HG03460 (cell line): ENCODE measurements around the gene LASP1.

Experiments used
- ATAC-seq: cut with Tn5 transposase; IDR thresholded peaks from one replicate; pipeline ENCODE4 v1.9.1; 2021; ENCODE audit not compliant: unreplicated experiment

Gene LASP1

DNA sequence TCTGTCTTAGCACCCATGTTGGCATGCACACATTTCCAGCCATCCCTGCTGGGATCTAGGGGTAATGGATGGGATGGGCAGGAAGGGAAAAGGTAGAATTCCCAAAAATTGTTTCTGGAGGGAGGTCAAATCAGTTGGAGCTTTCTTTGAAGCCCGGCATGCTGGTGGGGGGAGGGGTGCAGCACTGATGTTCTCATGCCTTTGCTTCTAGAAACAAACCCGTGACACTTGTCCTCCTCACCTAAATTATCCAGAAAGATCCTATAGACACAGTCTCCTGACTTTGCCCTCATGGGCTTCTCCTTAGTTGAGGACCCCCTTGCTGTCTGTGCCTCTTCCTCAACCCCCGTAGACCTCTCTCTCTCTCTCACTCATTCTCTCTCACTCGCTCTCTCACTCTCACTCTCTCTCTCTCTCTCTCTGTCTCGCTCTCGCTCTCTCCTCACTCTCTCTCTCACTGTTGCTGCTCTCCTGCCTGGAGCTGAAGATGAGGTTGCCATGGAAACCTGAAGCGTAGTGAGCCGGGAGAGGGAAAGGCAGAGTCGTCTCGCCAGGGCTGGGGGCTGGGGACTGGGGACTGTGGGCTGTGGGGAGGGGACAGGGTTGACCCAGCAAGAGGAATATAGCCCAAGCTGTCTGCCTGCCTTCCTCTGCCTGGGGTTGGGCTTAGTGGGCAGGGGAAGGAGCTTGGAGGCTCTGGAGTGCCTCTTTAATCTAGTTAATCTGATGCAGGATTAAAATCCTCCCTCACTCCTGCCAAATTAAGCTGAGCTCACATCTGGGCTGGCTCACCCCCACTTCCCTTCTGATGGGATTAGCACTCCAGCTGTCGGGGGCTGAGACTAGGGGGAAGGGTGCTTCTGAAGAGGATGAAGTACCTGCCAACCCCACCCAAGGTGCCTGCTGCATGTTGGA is 16.1 kb downstream of the LASP1 start:
- ATAC-seq: no peak

DNA sequence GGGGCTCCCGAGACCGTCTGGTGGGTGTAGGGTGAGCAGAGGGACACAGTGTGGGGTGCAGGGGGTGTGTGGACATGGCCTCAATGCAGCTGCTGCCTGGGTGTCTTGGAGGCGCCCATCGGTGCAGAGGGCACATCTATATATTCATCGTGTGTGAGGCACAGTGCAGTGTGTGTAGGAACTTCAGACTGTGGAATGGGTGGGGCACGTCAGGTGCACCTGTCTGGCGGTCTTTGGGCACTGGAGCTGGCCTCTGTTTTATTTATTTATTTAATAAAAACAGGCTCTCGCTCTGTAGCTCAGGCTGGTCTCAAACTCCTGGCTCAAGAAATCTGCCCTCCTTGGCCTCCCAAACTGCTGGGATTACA is 16.8 kb downstream of the LASP1 start:
- ATAC-seq: no peak

DNA sequence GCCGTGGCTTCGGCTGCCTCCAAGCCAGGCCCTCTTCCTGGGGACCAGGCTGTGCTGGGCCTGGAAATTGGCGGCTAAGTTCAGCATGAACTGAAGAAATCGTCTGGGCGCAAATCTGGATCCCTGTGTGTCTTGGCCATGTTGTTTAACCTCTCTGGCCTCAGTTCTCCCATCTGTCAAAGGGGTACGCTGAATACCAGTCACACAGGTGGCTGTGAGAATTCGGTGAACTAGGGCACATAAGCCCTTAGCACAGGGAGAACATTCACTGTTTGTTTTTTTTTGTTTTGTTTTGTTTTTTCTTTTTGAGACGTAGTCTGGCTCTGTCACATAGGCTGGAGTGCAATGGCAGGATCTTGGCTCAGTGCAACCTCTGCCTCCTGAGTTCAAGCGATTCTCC is 19.0 kb downstream of the LASP1 start:
- ATAC-seq: no peak

DNA sequence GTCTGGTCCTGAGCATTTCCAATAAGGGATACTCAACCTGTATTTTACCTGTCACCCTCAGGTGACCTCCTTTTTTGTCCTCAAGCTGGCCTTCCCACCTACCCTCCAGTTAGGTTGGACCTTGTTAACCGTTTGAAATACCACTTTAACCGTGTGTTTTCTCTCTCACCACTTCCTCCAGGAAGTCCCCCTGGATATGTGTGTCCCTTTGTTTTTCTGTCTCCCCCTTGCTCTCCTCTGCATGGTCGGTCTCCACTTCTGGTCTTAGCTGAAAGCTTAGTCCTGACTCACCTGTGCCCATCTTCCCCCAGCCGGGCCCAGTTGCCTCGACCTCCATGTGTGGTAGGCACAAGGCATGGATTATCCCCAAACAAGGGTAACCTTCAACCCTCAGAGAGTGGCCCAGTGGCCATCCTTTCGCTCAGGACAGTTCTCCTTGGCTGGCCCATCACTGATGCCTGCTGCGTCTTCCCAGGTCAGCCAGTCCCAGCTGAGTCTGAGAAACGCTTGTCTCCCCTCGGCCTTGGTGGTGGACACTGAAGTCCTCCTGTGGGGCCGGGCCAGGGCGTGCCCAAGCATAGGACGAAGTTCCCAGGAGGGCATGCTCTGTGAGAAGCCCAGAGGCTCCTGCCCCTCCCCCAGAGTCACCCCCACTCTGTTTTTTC is 20.0 kb downstream of the LASP1 start:
- ATAC-seq: no peak

DNA sequence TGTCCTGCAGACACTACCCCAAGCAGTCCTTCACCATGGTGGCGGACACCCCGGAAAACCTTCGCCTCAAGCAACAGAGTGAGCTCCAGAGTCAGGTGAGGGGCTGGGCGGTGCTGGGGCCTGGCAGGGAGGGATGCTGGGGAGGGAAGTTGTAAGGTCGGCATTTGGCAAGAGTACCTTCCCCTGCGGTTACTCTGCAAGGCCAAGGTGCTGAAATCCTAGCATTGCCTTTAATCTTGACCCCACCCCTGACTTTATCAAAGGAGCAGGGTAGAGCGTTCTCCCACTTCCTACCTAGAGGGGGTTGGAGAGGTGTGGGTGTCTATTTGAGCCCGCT is 20.5 kb downstream of the LASP1 start:
- no peak for ATAC-seq

DNA sequence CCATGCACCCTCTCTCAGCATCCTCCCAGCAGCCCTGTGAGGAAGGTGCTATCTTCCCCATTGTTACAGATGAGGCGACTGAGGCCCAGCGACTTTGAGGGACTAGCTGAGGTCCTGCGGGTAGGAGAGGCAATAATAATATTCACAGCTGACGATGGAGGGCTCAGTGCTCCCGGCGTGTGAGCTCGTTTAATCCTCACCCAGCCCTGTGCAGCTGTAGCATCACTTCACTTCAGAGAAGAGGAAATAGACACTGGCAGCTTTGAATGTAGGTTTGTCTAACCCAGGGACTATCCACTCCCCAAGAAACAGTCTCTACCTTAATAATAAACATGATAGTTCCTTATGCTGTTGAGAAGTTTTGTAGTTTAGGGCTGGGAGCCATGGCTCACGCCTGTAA is 21.6 kb downstream of the LASP1 start:
- no peak for ATAC-seq

DNA sequence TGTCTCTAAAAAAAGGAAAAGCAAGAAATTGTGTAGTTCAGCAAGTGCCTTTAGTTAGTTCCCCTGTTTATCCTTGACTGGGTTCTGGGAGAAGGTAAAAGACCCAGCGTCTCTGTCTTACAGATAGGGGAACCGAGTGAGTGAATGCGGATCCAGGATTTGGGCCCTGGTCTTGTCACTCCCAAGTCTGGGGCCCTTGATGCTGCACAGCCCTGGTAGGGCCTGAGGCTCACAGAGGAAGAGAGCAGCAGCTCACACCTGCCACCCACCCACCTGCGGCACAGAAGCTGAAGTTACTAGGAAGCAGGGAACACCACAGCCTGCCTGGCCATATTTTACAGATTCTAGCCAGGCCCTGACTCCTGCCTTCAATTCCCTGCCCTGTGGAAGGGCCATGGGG is 22.2 kb downstream of the LASP1 start:
- ATAC-seq: no peak

DNA sequence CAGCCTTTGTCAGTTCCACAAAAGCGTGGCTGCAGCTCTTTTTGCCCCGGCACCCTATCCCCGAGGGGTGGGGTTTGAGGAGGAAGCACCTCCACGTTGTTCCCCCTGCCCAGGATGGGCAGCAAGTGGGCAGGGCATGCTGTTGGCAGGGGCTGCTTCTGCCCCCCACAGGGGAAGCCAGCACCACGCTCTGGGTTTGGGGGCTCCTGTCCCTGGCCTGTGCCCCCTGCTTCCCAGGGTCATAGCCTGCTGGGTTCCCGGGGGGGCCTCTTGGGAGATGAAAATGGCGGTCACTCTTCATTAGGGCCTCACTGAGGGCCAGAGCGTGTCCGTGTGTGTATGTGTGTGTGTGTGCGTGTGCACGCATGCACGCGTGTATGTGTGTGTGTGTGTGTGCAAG is 22.8 kb downstream of the LASP1 start:
- ATAC-seq: no peak

DNA sequence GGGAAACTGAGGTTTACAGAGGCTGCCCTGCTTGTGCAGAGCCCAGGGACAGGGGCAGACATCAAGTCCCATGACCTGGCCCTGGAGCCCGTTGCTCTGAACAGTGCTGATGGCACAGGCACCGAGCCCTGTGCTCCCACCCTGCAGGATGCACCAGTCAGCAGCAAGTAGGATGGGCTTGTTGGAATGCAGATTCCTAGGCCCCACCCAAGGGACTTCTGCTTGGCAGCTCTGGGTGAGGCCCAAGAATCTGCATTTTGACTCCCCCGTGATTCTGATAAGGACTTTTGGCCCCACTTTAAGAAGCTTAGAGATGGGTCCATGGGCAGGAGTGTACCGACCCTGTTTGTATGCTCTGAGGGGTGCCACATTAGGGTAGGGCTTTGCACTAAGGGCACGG is 23.3 kb downstream of the LASP1 start:
- no peak for ATAC-seq

DNA sequence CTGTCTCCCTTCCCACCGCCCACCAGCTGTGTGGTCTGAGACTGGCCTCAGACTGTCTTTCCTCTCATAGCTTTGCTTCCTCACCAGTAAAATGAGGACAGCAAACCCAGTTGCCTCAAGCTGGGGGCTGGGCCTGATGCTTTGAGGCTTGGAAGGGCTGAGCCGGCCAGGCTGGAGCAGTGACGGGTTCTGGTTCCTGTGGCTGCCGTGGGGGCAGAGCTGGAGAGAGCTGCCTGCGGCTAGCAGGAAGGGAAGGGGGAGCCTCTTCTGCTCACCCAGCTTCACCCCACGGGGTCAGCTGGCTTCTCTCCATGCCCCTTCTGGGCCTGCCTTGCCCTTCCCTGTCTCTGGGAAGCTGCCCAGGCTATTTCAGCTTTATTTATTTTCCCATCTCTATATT is 23.7 kb downstream of the LASP1 start:
- no peak for ATAC-seq

DNA sequence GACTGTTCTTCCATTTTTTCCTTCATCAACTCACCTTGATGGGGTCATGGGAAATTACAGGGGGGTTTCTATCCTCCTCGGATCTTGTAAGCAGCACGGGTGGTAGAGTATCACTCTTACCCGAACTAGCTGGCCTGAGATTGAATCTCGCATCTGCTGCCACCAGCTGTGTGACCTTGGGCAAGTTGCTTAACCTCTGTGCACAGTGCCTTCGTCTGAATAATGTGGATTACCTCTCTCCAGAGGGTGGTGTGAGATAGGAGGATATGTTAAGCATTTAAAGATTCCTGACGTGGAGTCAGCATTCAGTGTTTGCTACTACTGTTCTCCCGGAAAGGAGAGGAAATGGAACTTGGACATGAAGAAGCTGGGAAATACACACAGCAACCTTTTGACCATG is 24.4 kb downstream of the LASP1 start:
- no peak for ATAC-seq

DNA sequence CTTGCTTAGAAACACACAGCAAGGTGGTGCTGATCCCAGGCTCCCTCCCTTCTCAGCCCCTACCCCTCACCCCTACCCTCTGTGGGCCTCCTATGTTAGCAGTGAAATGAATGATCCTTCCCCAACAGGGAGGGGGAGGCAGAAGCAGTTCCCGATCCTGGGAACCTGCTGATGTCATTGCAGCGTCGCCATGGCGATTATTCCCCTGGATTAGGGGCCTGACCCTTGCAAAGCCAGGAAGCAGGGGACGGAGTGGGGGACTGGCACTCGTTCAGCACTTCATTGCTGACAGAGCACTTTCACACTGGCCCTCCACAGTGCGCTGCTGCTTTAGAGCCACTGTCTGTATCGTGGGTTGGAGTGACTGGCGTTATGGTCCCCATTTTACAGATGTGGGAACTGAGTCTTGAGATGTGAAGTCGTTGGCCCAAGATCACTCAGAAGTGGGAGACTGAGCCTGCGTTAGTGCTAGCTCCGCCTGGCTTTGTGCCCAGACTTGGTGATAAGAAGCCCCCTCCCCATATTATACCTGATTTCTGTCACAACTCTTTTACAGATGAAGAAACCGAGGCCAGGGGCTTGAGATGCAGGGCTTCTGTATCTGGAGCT is 26.6 kb downstream of the LASP1 start:
- no peak for ATAC-seq

DNA sequence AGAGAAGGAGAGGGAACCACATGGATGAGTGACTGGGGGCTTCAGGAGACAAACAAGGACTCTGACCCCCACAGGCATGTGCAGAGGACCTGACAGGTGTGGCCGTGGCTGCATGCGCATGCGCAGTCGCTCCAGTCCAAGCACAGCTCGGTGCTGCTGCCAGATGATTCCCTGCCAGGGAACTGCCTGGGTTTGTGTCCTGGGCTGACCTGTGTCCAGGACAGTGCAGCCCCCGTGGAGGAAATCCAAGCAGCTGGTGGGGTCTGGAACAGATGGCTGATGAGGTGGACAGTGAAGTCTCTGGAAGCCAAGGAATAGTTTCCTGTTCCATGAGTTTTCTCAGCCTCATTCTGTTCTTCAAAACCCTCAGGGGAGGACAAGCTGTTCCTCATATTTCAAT is 27.3 kb downstream of the LASP1 start:
- no peak for ATAC-seq

DNA sequence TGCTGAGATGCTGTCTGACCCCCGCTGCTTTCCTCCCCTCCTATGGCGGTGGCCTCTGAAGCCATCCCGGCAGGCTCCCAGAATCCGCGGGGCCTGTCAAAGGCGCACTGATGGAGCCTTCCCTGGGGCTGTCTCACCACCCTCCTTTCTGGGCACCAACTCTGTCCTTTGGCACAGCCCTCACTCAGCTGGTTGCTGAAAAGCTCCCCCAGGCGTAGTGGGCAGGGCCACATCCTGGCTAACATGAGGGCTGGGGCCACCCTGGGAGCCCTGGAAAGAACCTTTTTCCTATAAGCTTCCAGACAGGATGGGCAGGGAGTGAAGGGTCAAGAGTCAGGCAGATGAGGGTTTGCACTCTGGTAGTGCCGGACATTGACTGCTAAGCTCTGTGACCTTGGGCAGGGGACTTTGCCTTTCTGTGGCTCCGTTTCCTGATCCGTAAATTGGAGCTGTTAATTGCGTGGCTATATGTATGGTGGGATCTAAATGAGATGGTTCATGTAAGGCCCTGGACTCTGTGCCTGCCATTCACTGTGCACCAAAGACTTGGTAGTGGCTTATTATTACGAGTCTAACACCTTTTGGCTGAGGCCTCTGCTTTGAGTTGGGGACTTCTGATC is 27.9 kb downstream of the LASP1 start:
- ATAC-seq: no peak

DNA sequence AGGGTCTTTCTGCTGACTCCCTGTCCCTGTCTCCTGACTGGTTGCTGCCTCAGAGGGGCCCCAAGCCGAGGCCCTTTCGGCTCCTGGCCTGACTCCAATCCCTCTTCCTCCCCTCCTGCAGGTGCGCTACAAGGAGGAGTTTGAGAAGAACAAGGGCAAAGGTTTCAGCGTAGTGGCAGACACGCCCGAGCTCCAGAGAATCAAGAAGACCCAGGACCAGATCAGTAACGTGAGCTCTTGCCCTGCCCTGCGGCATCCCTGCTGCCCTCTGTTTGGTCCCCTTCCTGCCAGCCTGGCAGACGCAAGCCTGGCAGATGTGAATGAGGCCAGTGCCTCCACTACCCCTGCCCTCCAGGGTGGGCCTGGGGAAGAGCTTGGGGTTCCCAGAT is 28.4 kb downstream of the LASP1 start:
- peak; percentile 8 for ATAC-seq

DNA sequence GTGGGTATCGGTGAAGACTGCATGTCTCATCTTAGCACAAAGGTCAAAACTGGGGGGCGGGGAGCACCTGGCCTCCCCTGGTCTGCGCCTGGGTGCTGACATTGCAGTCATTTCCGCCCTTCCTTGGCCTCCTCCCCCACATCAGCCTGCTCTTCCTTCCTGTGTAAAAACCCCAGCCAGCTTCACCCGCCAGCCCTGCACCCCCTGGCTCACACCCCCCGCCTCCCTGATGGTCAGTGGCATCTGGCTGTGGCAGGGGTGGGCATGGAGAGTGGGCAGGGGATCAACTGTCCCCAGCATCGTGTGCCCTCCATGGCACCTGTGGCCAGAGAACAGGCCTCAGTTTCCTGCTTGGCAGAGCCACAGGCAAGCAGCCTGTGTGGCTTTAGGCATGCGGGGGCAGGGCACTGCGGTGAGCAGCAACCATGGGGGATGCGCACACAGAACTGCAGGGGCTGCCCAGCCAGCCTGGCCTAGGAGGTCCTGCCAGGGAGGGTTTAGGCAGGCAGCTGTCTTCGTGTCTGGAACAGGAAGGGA is 29.0 kb downstream of the LASP1 start:
- peak; percentile 80 for ATAC-seq

DNA sequence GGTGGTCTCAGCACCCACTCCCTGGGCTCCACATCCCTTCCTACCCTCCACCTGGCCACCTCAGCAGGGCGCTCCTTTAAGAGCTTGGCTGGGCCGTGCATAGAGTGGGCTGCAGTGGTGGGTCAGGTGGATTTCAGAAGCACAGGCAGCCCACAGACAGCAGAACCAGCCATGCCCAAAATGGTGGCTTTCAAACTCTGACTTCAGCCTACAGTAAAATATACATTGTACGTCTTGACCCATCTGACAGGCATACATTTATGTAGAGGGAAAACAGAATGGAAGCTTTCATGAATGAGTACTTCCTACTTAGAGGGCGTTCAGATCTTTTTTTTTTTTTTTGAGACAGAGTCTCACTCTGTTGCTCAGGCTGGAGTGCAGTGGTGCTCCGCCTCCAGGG is 29.6 kb downstream of the LASP1 start:
- ATAC-seq: no peak

DNA sequence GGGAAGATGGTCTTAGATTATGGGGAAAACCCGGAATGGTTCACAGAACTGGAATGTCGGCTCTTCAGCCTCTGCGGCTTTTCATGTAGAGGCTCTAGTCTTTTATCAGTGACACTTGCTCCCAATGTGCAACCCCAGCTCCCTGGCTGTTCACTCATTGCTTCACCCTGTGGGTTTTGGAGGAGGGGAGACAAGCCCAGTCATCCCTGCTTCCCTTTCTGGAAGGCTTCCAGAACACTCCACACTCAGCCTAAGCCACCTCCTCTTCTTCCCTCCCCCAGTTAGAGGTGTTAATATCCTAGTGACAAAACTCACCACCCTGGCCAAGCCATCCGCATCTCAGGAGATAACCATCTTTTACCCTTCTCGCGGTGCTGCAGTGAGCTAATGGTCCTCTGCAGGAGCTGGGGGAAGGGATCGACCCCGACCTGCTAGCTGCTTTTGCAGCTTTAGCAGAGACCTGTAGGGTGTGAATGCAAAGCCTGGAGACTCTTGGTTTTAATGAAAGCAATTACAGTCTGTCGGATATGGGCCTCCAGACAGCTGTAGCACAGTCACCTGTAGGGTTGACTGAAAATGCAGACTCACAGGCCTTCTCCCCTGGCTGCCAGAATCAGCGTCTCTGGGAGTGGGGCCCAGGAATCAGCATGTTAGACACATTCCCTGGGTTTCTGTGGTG is 31.3 kb downstream of the LASP1 start:
- ATAC-seq: no peak

DNA sequence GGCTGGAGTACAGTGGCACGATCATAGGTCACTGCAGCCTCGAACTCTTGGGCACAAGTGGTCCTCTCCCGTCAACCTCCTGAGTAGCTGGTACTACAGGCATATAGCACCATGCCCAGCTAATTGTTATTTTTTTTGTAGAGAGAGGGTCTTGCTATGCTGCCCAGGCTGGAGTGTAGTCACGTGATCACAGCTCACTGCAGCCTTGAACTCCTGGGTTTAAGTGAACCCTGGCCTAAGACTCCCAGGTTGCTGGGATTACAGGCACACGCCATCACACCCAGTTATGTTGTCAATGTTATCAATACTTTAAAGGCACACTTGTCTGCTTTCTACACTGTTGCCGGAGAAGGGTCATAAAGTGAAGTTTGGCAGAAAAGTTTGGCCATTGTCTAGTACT is 33.5 kb downstream of the LASP1 start:
- no peak for ATAC-seq

DNA sequence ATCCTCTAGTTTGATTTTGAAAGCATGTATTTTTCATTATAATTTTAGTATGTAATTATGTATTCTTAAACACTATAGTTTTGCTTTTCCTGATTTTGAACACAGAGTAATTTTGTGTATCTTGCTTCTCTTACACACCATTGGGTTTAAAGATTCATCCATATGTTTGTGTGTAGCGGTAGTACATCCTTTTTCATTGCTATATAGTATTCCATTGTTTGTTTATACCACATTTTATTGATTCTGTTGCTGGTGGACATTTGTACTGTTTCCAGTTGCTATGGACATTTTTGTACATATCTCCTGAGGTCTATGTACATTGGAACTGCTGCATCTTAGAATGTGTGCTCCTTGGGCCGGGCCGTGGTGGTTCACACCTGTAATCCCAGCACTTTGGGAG is 35.0 kb downstream of the LASP1 start:
- ATAC-seq: no peak

DNA sequence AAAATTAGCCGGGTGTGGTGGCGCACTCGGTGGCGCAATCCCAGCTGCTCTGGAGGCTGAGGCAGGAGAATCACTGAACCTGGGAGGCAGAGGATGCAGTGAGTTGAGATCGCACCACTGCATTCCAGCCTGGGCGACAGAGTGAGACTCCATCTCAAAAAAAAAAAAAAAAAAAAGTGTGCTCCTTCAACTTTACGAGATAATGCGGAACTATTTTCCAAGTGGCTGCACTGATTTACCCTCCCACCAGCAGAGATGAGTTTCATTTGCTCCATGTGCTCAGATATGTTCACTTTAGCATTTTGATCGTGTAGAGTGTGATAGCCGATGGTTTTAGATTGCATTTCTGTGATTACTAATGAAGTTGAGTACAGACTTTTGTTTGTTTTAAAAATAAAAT is 35.5 kb downstream of the LASP1 start:
- no peak for ATAC-seq
